ENCODE results near the gene DOCK7.
"Not testable (repeated sequence)": the region's sequence is repeated elsewhere in the genome, so short reads cannot be mapped to it uniquely, and the experiment has no call there.

Gene DOCK7

GRCh38 chr1:62691062-62691844, 3.1 kb upstream of the DOCK7 start:
- DNase-seq = no peak

DNA sequence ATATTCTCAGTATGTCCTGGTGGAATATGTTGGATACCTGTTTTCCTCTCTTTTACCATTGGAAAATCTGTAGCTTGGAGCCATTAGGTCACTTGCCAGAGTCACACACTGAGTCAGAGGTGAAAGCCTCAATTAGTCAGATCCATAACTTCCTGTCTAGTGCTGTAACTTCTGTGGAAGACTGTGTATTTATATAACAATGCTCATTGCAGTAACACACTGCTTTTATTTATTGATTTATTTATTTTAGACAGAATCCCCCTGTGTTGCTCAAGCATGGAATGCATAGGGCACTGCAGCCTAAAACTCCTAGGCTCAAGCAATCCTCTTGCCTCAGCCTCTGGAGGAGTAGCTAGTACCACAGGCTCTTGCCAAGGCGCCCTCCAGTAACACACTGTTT, 1.3 kb upstream of the DOCK7 start:
- DNase-seq = peak; percentile 61 to 62

DNA sequence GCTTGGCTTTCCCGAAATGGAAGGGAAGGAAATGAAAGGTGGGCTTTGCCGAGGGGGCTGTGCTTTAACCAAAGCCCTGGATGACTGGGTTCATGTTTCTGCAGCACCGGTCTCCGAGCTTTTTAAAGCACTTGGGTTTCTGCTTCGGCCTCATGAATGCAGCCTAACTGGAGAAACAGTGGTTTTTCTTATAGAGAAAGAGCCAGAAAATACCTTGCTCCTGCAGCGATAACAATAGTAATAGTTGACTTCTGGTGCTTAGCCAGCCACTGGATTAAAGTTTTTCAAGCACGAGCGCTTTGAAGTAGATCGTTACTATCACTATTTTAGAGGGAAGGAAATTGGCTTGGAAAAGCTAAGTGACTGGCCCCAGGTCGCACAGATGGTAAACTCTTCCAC, 500 bp upstream of the DOCK7 start:
- DNase-seq = no peak

- peak in 1 of 2 donors; percentile 26 for DNase-seq
Measured at GRCh38 chr1:62687421-62687902, 724 bp downstream of the DOCK7 start.

GRCh38 chr1:62686822-62687221, 1.4 kb downstream of the DOCK7 start:
- DNase-seq = no peak

- DNase-seq = no peak
Measured at GRCh38 chr1:62685431-62685859, 2.7 kb downstream of the DOCK7 start.

DNA sequence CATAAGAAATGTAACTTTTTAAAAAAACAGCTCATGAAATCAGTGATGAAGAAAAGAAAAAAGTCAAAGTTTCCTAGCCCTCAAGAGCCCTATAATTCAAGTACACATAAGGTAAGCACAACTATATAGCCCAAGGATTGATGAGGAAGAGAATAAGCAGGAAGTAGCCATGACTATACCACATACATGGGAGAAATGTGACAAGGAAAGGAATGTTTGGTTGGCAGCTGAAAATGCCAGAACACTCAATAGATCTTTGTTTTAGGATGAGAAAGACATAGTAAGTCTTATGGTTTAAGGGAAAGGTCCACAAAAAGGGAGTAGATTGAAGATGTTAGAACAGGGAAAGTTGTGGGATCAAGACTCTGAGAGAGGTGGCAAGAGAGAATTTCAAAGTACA, 5.7 kb downstream of the DOCK7 start:
- DNase-seq = no peak

- DNase-seq = not testable (repeated sequence)
Measured at GRCh38 chr1:62680992-62681391, 7.2 kb downstream of the DOCK7 start.

DNA sequence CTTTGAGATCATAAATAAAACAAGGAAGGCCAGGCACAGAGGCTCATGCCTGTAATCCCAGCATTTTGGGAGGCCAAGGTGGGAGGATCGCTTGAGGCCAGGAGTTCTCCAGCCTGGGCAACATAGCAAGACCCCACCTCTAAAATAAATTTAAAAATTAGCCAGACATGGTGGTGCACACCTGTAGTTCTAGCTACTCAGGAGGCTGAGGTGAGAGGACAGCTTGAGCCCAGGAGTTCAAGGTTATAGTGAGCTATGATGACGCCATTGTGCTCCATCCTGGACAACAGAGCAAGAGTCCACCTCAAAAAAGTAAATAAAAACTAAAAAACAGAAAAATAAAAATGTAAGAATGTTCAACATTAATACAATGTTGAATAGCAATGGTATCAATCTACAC, 10.4 kb downstream of the DOCK7 start:
- not testable (repeated sequence) for DNase-seq

DNA sequence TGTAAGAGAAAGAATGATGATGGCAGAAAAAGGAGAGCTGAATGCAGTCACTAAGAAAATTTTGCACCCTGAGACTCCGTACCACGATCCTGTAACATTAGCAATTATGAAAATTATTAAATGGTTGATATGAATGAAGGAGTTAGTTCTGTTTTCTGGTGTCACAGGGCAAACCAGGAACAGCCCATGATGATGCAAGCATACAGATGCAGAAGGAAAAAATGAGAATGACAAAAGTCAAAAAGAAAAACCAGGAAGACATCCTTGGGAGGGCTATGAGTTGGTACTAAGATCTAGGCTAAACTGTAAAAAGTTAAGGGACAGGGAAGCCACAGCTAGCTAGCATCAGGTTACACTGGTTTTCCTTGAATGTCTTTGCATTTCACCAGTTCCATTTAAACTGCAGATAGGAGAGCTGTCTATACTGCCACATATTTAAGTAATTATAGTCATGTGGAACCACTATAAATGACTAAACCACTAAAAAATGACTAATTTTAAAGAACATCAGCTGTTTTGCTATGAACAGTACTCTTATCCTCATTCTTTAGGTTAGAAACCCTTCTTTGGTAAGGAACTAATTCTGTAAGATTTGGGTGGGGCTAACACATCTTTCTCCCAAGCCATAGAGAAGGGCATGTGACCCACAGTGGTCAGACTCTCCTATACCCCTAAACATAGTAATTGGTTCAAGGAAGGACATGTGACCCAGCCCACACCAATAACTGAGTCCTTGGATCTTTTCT, 11.4 kb downstream of the DOCK7 start:
- peak; percentile 57 to 76 for DNase-seq

DNA sequence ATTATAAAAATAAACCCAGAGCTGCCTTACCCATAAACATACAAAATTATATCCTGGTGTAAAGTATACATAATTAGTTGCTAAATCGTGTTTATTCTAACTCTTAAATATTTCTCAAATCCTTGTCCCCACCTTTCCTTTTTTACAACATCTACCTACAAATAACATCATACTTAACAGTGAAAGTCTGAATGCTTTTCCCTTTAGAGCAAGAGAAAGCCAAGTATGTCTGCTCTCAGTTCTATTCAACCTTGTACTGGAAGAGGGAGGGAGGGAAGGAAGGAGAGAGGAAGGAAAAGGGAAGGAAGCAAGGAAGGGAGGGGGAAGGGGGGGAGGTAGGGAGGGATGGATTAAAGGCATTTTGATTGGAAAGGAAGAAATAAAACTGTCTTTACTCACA, 14.6 kb downstream of the DOCK7 start:
- no peak for DNase-seq

GRCh38 chr1:62672029-62672428, 16.2 kb downstream of the DOCK7 start:
- DNase-seq = no peak

GRCh38 chr1:62654744-62655143, 33.4 kb downstream of the DOCK7 start:
- no peak for DNase-seq

DNA sequence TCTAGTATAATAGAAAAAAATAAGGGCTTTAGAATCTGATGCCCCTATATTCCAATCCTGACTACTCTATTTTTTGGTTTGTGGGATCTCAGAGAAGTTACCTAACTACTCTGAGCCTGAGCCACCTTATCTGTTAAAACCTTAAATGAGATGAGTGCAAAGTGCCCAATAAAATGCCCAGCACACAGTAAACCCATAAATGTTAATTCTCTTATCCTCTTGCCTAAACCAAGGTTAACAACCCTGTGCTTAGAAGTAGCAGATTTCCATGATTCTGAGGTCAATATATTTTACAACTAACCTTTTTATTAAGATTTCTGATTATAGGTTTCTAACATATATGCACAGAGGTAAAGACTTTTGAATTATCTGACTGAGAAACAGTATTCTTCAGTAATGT, 35.8 kb downstream of the DOCK7 start:
- no peak for DNase-seq

- DNase-seq = no peak
Measured at GRCh38 chr1:62643283-62643682, 44.9 kb downstream of the DOCK7 start.

GRCh38 chr1:62637392-62638105, 50.6 kb downstream of the DOCK7 start:
- DNase-seq = no peak

DNA sequence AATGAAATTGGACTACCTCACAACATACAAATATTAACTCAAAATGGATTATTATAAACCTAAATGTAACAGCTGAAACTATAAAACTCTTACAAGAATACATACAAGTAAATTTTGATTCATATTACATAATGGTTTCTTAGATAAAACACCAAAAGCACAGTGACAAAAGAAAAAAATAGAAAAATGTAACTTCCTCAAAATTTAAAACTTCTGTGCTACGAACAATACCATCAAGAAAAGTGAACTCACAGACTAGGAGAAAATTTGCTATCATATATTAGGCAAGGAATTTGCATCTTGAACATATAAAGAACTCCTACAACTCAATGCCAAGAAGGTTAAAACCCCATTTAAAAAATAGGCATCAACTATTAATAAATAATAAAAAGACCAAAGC, 59.7 kb downstream of the DOCK7 start:
- DNase-seq = peak in 1 of 2 donors; percentile 15

GRCh38 chr1:62625415-62625814, 62.8 kb downstream of the DOCK7 start:
- peak in 1 of 2 donors; percentile 16 for DNase-seq

DNA sequence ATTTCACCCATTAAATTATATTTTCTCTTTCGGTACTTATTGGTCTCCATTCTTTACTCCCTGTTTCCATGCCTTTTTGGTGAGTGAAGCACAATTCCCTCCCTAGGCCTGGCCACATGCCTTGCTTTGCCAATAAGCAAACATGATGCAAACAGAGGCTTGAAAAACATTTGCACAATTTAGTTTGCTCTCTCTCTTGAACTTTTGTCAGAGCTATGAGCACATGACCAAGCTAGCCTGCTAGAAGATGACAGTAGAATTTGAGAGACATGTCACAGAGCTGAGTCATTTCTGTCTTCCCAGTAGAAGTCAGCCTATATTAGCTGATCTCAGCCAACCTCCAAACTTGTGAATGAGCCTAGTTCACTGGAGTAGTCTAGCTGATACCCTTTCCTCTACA, 66.3 kb downstream of the DOCK7 start:
- DNase-seq = peak; percentile 92 to 96

GRCh38 chr1:62613890-62614289, 74.3 kb downstream of the DOCK7 start:
- DNase-seq = no peak

- DNase-seq = no peak
Measured at GRCh38 chr1:62613325-62613727, 74.9 kb downstream of the DOCK7 start.

GRCh38 chr1:62612770-62613169, 75.4 kb downstream of the DOCK7 start:
- no peak for DNase-seq

DNA sequence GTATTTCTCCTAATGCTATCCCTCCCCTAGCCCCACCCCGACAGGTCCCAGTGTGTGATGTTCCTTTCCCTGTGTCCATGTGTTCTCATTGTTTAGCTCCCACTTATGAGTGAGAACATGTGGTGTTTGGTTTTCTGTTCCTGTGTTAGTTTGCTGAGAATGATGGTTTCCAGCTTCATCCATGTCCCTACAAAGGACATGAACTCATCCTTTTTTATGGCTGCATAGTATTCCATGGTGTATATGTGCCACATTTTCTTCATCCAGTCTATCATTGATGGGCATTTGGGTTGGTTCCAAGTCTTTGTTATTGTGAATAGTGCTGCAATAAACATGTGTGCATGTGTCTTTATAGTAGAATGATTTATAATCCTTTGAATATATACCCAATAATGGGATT, 77.6 kb downstream of the DOCK7 start:
- DNase-seq = not testable (repeated sequence)
